GM18951 (cell line): ENCODE measurements around the gene THOC6.

Experiments used
- POLR2A ChIP-seq: IDR thresholded peaks from 4 replicates; pipeline ENCODE4 v1.6.1; 2011; ENCODE audit warnings: mild to moderate bottlenecking; ENCODE audit not compliant: insufficient read length, insufficient read depth; ENCODE audit errors: extremely low read depth
- in situ Hi-C: fragments of 300-500 bp; cut with MboI; formaldehyde crosslinking; loops from one replicate; pipeline ENCODE4 v1.12.0; 2022; ENCODE audit warnings: low sequenced_read_pairs, mixed read lengths, inconsistent platforms; ENCODE audit not compliant: unreplicated experiment

The THOC6 gene

GRCh38 chr16:3015865-3016521 is 7.8 kb upstream of the THOC6 start:
- in situ Hi-C loops = no loop called here
- no peak for TF ChIP-seq POLR2A

- no peak for TF ChIP-seq POLR2A
These were observed 6.5 kb upstream of the THOC6 start for GRCh38 chr16:3017344-3017743.

GRCh38 chr16:3017794-3018506 is 5.9 kb upstream of the THOC6 start, which contains the start of gene CLDN6:
CLDN6 (minus strand) TSS chr16:3018183; CDS start chr16:3016021, 2,162 bp downstream.
- in situ Hi-C loops = no loop called here
- no peak for TF ChIP-seq POLR2A

More at GRCh38 chr16:3017344-3017743, 6.5 kb upstream of the THOC6 start:
- in situ Hi-C loops = no loop called here

- in situ Hi-C loops = no loop called here
- TF ChIP-seq POLR2A = no peak
These were observed 4.1 kb upstream of the THOC6 start for GRCh38 chr16:3019594-3020246.

GRCh38 chr16:3020247-3020603 is 3.6 kb upstream of the THOC6 start, which contains the start of gene TNFRSF12A:
TNFRSF12A (plus strand) TSS chr16:3020368; CDS start chr16:3020398, 30 bp downstream.
- in situ Hi-C loops = no loop called here
- peak; percentile 83 for TF ChIP-seq POLR2A

GRCh38 chr16:3020604-3021448 is 3.0 kb upstream of the THOC6 start:
- in situ Hi-C loops = no loop called here

GRCh38 chr16:3021449-3022207 is 2.2 kb upstream of the THOC6 start:
- in situ Hi-C loops = no loop called here
- no peak for TF ChIP-seq POLR2A

More at GRCh38 chr16:3020604-3021448, 3.0 kb upstream of the THOC6 start:
- no peak for TF ChIP-seq POLR2A

- no peak for TF ChIP-seq POLR2A
These were observed 1.6 kb upstream of the THOC6 start for GRCh38 chr16:3022208-3022683.

GRCh38 chr16:3022684-3023414 is 986 bp upstream of the THOC6 start:
- in situ Hi-C loops = no loop called here
- TF ChIP-seq POLR2A = no peak

More at GRCh38 chr16:3022208-3022683, 1.6 kb upstream of the THOC6 start:
- in situ Hi-C loops = no loop called here

GRCh38 chr16:3023415-3023668 is 493 bp upstream of the THOC6 start:
- in situ Hi-C loops = no loop called here
- TF ChIP-seq POLR2A = no peak
